ENCODE results near the gene TMEM176A.

DNA sequence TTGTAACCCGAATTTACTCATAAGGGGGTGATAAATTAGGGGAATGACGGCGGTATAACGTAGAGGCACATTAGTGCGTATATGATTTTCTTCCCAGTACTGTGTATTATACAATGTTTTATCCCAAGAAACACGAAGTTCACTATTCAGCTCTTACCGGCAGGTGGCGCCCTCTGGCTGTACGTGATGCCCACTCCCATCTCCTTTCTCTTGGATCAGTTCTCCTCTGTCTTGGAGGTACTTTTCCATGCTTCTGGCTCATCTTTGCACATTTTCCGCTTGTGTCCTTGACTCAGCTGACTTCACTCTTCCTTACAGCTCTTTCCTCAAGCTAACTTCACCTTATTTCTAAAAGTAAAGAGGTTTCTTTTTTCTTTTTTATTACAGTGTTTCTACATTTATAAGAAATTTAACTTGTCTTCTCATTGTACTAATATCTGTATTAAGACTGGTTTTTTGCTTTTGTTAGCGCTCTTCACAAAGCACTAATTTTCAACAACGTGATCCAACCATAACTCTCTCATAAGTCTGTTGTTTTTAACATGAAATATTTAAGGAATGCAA is 21.7 kb upstream of the TMEM176A start:
- TF ChIP-seq EP300 (IDR thresholded peaks at IDR 0.05; ENCODE audit: borderline replicate concordance) (no peak), TEAD4 (IDR thresholded peaks at IDR 0.05) (no peak), YY1 (IDR thresholded peaks at IDR 0.05; ENCODE audit: low read depth) (no peak), TAF1 (IDR thresholded peaks at IDR 0.05; ENCODE audit: low read depth) (no peak), NFIC (IDR thresholded peaks at IDR 0.05) (no peak), CREB1 (IDR thresholded peaks at IDR 0.05; ENCODE audit: low read depth) (no peak), CEBPB (IDR thresholded peaks at IDR 0.05) (no peak)
- TF ChIP-seq, protein P1, sequence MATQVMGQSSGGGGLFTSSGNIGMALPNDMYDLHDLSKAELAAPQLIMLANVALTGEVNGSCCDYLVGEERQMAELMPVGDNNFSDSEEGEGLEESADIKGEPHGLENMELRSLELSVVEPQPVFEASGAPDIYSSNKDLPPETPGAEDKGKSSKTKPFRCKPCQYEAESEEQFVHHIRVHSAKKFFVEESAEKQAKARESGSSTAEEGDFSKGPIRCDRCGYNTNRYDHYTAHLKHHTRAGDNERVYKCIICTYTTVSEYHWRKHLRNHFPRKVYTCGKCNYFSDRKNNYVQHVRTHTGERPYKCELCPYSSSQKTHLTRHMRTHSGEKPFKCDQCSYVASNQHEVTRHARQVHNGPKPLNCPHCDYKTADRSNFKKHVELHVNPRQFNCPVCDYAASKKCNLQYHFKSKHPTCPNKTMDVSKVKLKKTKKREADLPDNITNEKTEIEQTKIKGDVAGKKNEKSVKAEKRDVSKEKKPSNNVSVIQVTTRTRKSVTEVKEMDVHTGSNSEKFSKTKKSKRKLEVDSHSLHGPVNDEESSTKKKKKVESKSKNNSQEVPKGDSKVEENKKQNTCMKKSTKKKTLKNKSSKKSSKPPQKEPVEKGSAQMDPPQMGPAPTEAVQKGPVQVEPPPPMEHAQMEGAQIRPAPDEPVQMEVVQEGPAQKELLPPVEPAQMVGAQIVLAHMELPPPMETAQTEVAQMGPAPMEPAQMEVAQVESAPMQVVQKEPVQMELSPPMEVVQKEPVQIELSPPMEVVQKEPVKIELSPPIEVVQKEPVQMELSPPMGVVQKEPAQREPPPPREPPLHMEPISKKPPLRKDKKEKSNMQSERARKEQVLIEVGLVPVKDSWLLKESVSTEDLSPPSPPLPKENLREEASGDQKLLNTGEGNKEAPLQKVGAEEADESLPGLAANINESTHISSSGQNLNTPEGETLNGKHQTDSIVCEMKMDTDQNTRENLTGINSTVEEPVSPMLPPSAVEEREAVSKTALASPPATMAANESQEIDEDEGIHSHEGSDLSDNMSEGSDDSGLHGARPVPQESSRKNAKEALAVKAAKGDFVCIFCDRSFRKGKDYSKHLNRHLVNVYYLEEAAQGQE (IDR thresholded peaks at IDR 0.05; ENCODE audit: low read depth), result no peak
- TF ChIP-seq, protein P2, sequence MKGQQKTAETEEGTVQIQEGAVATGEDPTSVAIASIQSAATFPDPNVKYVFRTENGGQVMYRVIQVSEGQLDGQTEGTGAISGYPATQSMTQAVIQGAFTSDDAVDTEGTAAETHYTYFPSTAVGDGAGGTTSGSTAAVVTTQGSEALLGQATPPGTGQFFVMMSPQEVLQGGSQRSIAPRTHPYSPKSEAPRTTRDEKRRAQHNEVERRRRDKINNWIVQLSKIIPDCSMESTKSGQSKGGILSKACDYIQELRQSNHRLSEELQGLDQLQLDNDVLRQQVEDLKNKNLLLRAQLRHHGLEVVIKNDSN (IDR thresholded peaks at IDR 0.05), result no peak
- TF ChIP-seq, protein P3, sequence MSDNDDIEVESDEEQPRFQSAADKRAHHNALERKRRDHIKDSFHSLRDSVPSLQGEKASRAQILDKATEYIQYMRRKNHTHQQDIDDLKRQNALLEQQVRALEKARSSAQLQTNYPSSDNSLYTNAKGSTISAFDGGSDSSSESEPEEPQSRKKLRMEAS (IDR thresholded peaks at IDR 0.05), result no peak
